GM18867 (cell line): ENCODE data around the gene AATF.

ENCODE experiments used
- ATAC-seq: cut with Tn5 transposase; IDR thresholded peaks from one replicate; pipeline ENCODE4 v1.9.1; 2021; ENCODE audit warnings: mild to moderate bottlenecking, moderate library complexity; ENCODE audit not compliant: unreplicated experiment

AATF gene

DNA sequence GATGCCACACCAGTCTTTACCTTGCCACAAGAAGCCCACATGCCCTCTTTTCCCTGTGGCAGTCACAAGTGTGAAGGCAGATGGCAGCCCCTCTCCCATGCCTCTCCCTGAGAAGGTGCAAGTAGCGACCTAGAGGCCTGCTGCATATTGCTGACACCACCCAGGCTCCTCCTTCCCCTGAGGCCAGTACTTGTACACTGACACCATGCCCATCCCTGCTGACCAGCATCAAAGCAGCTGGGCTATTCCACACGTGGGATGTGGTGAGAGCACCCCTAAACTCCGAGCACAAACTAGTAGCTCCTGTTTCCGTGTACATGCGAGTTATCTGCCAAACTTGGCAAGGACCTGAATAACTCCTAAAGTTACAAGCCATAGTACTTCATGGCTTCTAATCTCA lies 149.4 kb downstream of the AATF start:
- ATAC-seq: no peak

DNA sequence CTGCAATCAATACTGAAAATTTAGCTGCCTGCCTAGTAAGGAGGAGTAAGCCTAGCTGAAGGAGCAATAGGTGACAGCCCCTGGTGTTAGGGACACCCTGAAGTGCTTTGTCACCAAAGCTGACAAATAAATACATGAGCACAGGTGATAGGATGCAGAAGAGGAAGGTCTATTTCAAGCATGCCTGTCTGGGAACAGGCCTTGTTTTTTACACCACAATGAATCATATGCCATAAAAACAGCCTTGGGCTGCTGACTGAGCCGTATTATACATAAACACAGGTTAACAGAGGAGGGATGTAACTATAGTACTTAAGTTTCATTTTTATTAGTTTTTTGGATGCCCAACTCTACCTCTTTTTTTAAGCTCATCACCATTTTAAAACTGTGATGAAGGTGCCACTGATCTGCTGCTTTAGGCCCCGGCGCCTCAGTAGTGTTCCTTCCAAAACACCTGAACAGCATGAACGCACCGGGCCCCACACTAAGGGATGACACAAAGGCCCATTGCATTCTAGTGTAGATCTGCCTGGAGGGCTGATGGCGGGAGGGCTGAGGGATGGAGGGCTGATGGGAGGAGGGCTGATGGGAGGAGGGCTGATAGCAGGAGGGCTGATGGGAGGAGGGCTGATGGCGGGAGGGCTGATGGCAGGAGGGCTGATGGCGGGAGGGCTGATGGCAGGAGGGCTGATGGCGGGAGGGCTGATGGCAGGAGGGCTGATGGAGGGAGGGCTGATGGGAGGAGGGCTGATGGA lies 150.3 kb downstream of the AATF start:
- no peak for ATAC-seq

DNA sequence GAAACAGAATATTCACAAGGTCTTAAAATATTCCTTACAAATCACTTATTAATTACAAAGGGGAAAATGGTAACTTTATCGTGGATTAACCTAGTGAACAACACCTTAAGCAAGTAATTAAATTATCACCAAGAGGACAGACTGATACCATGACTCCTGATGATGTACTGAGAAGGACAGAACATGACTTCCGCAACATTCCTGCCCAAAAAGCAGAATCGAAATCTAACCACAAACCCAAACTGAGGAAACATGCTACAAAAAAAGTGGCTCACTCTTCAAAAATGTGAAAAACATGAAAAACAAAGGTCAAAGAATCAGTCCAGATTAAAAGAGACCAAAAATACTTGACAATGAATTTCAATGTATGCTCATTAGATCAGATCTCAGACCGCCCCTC lies 151.5 kb downstream of the AATF start:
- no peak for ATAC-seq

DNA sequence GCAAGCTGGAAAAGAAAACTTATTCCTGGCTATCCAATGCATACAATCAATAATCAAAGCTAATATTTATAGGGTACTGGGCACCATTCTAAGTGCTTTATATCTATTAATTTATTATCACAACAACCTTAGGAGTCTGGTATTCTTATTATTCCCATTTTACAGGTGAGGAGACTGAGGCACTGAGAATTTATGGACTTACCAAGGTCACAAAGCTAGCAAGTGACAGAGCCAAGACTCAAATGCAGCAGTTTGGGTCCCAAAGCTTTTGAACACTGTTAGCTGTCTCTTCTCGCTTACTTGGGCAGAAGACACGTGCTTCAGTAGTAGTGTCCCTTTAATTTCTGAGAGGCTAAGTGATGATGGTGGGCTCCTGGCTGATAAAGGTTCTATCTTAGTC lies 152.6 kb downstream of the AATF start:
- ATAC-seq: no peak

DNA sequence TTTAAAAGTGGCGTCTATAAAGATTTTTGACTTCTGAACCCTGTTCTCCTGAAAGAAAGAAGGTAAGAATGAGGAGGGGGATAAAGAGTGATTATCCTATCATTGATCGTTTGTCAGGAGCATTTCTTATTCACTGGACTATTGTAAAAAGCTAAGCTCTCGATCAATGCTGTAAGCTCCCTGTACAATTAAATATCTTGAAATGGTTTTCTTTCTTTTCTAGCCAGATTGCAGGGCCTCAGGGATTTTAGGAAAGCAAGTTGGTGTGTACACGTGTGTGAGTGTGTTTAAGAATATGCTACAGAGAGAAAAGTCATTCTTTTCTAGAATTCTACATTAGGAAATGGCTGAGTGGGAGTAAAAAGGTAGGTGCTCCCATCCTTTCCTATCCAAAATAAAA lies 154.5 kb downstream of the AATF start:
- ATAC-seq: no peak

DNA sequence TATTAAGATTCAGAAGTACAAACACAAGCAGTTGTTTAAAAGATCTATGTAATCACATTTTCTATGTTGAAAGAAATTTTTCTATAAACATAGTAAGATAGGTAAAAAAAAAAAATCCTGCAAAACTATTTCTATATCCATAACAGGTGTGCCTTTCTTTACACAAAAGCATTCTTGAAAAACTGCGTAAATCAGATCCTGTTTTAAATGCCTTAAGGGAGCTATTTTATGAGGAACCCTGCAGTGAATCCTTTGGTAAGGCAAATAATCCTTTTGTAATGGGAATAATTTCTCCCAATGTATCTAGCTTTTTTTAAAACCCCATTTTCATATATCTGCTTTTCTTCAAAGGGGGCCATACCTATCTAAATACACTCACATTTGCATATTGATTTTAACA lies 157.3 kb downstream of the AATF start:
- ATAC-seq: no peak
